Measurements from ENCODE around the gene GLB1L3.
"Not testable (repeated sequence)": the region's sequence is repeated elsewhere in the genome, so short reads cannot be mapped to it uniquely, and the experiment has no call there.

Gene GLB1L3

DNA sequence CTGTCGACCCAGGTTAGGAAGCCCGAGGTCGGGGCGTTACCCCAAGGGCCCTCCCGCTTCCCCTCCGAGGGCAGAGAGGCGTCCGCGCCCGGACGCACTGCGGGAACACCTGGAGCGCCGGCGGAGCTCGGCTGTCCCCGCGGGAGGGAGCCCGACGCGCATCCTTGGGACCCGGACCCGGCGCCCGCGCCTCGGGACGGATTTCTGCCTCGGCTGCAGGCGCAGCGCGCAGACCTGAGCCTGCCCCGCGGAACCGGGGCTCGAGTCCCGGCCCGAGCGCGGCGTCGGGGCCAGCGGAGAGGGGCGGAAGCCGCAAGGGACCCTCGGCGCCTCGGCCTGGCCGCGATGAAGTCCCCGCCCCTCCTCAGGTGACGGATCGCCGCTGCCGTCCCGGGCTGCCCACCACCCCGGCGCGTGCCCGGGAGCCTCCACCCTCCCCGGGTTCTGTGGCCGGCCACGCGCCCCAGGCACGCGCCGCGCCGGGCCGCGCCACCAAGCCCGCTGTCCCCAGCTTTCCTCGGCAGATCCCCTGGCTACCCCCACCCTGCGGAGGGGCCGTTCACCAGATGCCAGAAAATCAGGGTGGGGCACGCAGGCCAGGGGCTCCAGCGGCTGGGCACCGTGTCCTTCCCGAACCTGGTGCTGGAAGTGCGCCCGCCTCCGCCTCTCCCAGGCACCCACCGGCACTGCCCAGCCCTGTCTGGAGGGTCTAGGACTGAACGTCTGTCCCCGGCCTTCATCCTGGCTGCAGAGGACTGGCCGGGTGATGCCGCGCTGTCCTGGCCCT lies 410 bp downstream of the GLB1L3 start:
- Histone ChIP-seq H3K4me3 (ENCODE audit: low read depth, low read length) (peak overlapping the region; percentile 96), H3K36me3 (ENCODE audit: control insufficient read depth, insufficient read depth, low read length) (peaks cover 11% of the 10 kb centered on the region; the same call in 1 of the 2 replicates), H3K9ac (ENCODE audit: low read depth, low read length) (peak overlapping the region; percentile 76; the same call in 1 of the 2 replicates), H3K27me3 (ENCODE audit: control insufficient read depth, insufficient read depth, low read length) (no peaks in the 10 kb centered on the region), H3K9me3 (ENCODE audit: control insufficient read depth, insufficient read depth, low read length) (no peaks in the 10 kb centered on the region), H3K4me1 (ENCODE audit: control insufficient read depth, insufficient read depth, low read length) (peaks cover 20% of the 10 kb centered on the region), H3K27ac (ENCODE audit: low read depth, low read length) (peak overlapping the region; percentile 37)

DNA sequence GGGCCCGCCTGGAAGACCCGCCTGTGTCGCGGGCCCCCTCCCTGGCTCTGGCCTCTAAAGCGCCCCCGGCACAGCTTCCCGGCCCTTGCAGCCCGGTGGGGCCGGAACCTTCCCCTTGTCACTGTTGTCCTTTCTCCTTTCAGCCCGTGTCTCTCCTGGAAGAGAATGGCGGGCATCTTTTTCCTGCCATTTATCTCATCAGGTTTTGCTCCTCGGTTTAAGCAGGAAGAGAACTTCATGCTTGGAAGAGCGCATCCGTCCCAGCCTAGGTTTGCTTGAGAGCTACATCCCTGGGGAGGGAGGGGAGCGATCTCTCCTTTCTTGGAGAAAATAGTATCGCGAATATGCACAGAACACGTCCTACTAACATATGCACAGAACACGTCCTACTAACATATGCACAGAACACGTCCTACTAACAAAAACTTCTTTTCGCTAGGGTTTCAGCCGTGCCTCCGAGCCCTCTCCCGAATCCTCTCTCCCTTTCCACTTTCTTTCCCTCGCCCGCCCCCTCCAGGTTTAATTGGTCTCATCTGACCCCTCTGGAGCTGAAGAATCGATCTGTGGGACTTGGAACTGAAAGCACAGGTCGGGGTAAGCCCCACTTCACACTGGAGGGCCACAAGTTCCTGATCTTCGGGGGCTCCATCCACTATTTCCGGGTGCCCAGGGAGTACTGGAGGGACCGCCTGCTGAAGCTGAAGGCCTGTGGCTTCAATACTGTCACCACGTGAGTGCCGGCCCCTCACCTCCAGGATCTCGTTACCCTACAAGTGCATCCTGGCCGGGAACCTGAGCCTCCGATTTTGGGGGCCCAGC lies 1.2 kb downstream of the GLB1L3 start:
- Histone ChIP-seq H3K9ac (ENCODE audit: low read depth, low read length) (peak overlapping the region; percentile 42; the same call in 1 of the 2 replicates), H3K9me3 (ENCODE audit: control insufficient read depth, insufficient read depth, low read length) (no peaks in the 10 kb centered on the region), H3K36me3 (ENCODE audit: control insufficient read depth, insufficient read depth, low read length) (peaks cover 9% of the 10 kb centered on the region; the same call in 1 of the 2 replicates), H3K4me1 (ENCODE audit: control insufficient read depth, insufficient read depth, low read length) (peaks cover 12% of the 10 kb centered on the region), H3K27ac (ENCODE audit: low read depth, low read length) (no peak overlapping the region), H3K27me3 (ENCODE audit: control insufficient read depth, insufficient read depth, low read length) (no peaks in the 10 kb centered on the region), H3K4me3 (ENCODE audit: low read depth, low read length) (peak overlapping the region; percentile 96)

DNA sequence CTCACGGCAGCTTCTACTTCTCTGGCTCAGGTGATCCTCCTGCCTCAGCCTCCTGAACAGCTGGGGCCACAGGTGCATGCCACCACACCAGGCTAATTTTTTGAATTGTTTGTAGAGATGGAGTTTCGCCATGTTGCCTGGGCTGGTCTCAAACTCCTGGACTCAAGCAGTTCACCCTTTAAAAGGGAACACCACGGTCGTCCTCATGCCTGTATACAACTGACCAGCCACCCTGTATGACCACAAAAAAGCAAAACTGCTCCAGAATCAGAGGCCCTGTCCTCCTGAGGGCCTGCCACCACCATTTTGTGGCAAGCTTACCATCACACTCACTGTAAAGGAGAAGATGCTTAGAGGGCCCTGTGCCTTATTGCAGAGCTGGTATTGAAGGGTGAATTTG lies 2.2 kb downstream of the GLB1L3 start:
- Histone ChIP-seq H3K9ac (ENCODE audit: low read depth, low read length) (no peak overlapping the region), H3K36me3 (ENCODE audit: control insufficient read depth, insufficient read depth, low read length) (peaks cover 10% of the 10 kb centered on the region; the same call in 1 of the 2 replicates), H3K27ac (ENCODE audit: low read depth, low read length) (no peak overlapping the region), H3K27me3 (ENCODE audit: control insufficient read depth, insufficient read depth, low read length) (no peaks in the 10 kb centered on the region), H3K4me1 (ENCODE audit: control insufficient read depth, insufficient read depth, low read length) (peaks cover 9% of the 10 kb centered on the region; the same call in 1 of the 2 replicates), H3K4me3 (ENCODE audit: low read depth, low read length) (no peak overlapping the region), H3K9me3 (ENCODE audit: control insufficient read depth, insufficient read depth, low read length) (no peaks in the 10 kb centered on the region)

DNA sequence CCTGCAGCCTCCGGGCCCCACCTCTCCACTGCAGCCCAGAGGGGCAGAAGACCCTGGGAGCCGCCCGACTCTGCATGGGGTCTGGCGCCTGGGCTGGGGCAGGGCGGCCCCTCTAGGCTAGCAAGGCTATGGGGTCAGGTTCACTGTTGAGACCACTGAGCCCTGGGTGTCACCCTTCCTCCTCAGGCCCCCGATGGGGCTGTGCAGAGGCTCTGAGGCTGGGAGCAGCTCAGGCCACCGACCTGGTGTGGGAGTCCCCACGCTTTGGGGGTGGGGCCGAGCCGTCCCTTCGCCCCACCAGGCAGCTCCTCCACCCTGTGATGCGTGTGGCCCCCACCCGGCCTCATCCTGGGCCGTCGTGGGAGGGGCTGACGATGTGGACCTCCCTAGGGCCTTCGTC lies 5.5 kb downstream of the GLB1L3 start:
- H3K9ac ChIP-seq (ENCODE audit: low read depth, low read length); H3K4me3 ChIP-seq (ENCODE audit: low read depth, low read length); H3K9me3 ChIP-seq (ENCODE audit: control insufficient read depth, insufficient read depth, low read length); H3K27me3 ChIP-seq (ENCODE audit: control insufficient read depth, insufficient read depth, low read length); H3K27ac ChIP-seq (ENCODE audit: low read depth, low read length); H3K4me1 ChIP-seq (ENCODE audit: control insufficient read depth, insufficient read depth, low read length): not testable (repeated sequence)
- H3K36me3 ChIP-seq (ENCODE audit: control insufficient read depth, insufficient read depth, low read length) = peaks cover 36% of the 10 kb centered on the region

DNA sequence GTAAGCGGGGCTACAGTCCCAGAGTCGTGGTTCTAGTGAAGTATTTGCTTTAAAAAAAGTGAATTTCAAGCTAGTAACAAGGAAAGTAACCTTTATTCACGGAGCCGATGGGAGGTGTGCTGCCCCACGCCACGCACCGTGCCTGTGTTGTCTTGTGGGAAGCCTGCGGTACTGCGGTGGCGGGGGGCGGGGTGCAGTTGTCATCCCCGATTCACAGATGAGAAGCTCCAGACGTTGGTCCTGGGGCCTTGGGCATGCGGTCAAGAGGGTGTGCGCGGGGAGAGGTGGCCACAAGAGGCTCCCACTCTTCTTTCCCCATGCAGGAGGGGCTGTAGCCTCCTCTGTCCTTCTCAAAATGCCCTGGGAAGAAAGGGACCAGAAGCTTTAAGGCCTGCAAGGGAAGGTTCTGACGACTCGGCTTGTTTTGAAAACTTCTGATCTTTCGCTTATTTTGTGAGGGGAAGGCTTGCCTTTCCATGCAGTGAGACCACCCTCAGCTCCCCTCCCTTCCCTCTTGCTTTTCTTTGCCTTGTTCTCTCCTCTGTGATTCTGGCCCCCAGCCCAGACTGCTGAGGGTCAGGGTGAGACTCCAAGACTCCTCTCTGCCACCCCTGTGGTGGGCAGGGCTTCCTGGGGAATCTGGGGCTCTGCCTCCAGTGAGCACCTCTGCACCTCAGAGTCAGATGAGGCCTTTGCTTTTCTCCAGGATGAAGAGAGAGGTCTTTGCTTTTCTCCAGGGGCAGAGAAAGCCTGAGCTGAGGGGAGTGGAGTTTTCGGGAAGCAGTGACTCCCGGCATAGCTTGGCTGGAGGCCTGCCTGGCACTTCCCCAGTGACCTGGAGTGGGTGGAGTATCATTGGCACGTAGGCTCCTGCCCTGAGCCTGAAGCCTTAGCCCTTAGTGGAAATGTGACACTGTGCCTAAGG lies 6.2 kb downstream of the GLB1L3 start:
- Histone ChIP-seq H3K9me3 (ENCODE audit: control insufficient read depth, insufficient read depth, low read length) (no peaks in the 10 kb centered on the region), H3K4me3 (ENCODE audit: low read depth, low read length) (no peak overlapping the region), H3K36me3 (ENCODE audit: control insufficient read depth, insufficient read depth, low read length) (peaks cover 38% of the 10 kb centered on the region)

DNA sequence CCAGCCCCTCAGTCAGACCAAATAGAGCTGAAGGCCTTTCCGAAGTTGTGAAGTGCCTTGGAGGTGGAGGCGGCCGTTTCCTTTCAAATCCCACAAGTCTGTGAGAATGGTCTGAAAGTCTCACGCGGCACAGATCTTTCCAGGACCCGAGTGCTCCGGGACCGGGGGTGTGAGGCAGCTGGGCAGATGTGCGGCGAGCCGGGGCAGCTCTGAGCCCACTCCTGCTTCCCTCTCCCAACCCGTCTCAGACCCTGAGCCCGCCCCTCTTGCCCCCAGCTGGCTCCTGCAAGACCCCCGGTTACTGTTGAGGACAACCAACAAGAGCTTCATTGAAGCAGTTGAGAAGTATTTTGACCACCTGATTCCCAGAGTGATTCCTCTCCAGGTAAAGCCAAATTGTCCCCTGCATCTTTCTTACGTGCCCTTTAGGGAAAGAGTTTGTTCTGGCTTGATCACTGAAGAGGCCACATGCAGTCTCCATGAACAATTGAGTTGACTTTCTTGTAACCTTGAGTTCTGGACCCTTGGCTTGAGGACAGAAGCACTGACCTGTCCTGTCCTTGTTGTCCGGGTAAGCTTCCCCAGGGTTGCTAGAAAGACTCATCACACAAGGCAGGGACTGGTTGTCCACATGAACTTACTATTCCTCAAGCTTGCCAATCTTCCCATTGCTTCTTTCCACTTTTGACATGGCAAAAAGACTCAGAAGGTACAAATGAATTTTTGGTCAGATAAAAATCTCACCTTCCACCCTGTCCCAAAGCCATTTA lies 7.5 kb downstream of the GLB1L3 start:
- Histone ChIP-seq H3K4me1 (ENCODE audit: control insufficient read depth, insufficient read depth, low read length) (no peaks in the 10 kb centered on the region), H3K27ac (ENCODE audit: low read depth, low read length) (no peak overlapping the region), H3K9me3 (ENCODE audit: control insufficient read depth, insufficient read depth, low read length) (no peaks in the 10 kb centered on the region), H3K4me3 (ENCODE audit: low read depth, low read length) (no peak overlapping the region), H3K27me3 (ENCODE audit: control insufficient read depth, insufficient read depth, low read length) (no peaks in the 10 kb centered on the region), H3K9ac (ENCODE audit: low read depth, low read length) (no peak overlapping the region), H3K36me3 (ENCODE audit: control insufficient read depth, insufficient read depth, low read length) (peaks cover 36% of the 10 kb centered on the region)

More for the DNA sequence above, 6.2 kb downstream of the GLB1L3 start:
- H3K4me1 ChIP-seq (ENCODE audit: control insufficient read depth, insufficient read depth, low read length) = 0 out of 2 replicates have a peak, but pooled peaks cover 4% of the 10 kb centered on the region
- no peak overlapping the region for H3K27ac ChIP-seq (ENCODE audit: low read depth, low read length)
- no peaks in the 10 kb centered on the region for H3K27me3 ChIP-seq (ENCODE audit: control insufficient read depth, insufficient read depth, low read length)
- H3K9ac ChIP-seq (ENCODE audit: low read depth, low read length) = no peak overlapping the region

DNA sequence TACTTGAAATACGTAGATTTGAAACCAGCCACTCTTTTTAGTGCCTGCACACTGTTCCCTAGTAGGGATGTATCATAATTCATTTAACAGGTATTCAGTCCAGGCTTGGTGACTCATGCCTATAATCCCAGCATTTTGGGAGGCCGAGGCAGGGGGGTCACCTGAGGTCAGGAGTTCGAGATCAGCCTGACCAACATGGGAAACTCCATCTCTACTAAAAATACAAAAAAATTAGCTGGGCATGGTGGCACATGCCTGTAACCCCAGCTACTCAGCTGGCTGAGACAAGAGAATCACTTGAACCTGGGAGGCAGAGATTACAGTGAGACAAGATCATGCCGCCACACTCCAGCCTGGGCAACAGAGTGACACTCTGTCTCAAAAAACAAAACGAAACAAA lies 8.2 kb downstream of the GLB1L3 start:
- H3K36me3 ChIP-seq (ENCODE audit: control insufficient read depth, insufficient read depth, low read length) = peaks cover 37% of the 10 kb centered on the region

DNA sequence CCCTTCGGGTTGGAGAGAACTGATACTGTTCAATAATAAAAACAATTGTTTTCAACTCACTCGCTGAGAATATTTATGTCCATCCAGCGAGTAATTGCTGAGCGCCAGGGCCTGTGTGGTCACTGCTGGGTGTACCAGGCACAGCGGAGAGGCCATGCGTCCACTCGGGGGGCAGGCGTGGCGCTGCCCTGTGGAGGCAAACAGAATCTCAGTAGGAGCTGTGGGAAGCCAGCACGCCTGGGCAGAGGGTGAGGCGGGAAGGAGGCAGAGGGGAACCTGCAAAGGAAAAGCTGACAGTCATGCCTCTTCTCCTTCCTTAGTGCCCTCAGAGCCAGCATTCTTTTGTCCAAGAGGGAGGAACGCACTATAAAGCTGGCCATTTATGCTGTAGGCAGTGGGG lies 11.4 kb downstream of the GLB1L3 start:
- H3K4me3 ChIP-seq (ENCODE audit: low read depth, low read length) = no peak overlapping the region
- no peaks in the 10 kb centered on the region for H3K27me3 ChIP-seq (ENCODE audit: control insufficient read depth, insufficient read depth, low read length)
- H3K9me3 ChIP-seq (ENCODE audit: control insufficient read depth, insufficient read depth, low read length) = no peaks in the 10 kb centered on the region
- H3K36me3 ChIP-seq (ENCODE audit: control insufficient read depth, insufficient read depth, low read length) = peaks cover 55% of the 10 kb centered on the region
- no peak overlapping the region for H3K27ac ChIP-seq (ENCODE audit: low read depth, low read length)
- no peak overlapping the region for H3K9ac ChIP-seq (ENCODE audit: low read depth, low read length)
- H3K4me1 ChIP-seq (ENCODE audit: control insufficient read depth, insufficient read depth, low read length) = no peaks in the 10 kb centered on the region

More for the DNA sequence above, 8.2 kb downstream of the GLB1L3 start:
- not testable (repeated sequence) for H3K27me3 ChIP-seq (ENCODE audit: control insufficient read depth, insufficient read depth, low read length); H3K4me1 ChIP-seq (ENCODE audit: control insufficient read depth, insufficient read depth, low read length); H3K9ac ChIP-seq (ENCODE audit: low read depth, low read length); H3K9me3 ChIP-seq (ENCODE audit: control insufficient read depth, insufficient read depth, low read length); H3K27ac ChIP-seq (ENCODE audit: low read depth, low read length); H3K4me3 ChIP-seq (ENCODE audit: low read depth, low read length)

DNA sequence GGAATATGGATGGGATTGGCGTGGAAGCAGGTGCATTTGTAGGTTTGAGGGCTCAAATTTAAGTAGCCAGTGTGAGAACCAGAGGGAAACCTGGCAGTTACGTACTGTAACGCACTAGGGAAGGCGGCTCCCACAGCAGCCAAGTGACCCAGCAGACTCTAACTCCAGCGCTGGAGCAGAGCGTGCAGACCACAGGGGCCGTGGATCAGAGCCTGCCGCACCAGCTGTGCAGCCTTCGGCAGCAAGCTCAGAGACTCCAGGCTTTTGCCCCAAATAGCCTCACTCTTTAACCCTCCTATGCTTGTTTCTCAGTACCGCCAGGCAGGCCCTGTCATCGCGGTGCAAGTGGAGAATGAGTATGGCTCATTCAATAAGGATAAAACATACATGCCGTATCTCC lies 12.3 kb downstream of the GLB1L3 start:
- no peaks in the 10 kb centered on the region for H3K4me1 ChIP-seq (ENCODE audit: control insufficient read depth, insufficient read depth, low read length)
- no peak overlapping the region for H3K27ac ChIP-seq (ENCODE audit: low read depth, low read length)
- peaks cover 61% of the 10 kb centered on the region for H3K36me3 ChIP-seq (ENCODE audit: control insufficient read depth, insufficient read depth, low read length)
- H3K9ac ChIP-seq (ENCODE audit: low read depth, low read length) = no peak overlapping the region
- H3K4me3 ChIP-seq (ENCODE audit: low read depth, low read length) = no peak overlapping the region
- no peaks in the 10 kb centered on the region for H3K27me3 ChIP-seq (ENCODE audit: control insufficient read depth, insufficient read depth, low read length)
- no peaks in the 10 kb centered on the region for H3K9me3 ChIP-seq (ENCODE audit: control insufficient read depth, insufficient read depth, low read length)

DNA sequence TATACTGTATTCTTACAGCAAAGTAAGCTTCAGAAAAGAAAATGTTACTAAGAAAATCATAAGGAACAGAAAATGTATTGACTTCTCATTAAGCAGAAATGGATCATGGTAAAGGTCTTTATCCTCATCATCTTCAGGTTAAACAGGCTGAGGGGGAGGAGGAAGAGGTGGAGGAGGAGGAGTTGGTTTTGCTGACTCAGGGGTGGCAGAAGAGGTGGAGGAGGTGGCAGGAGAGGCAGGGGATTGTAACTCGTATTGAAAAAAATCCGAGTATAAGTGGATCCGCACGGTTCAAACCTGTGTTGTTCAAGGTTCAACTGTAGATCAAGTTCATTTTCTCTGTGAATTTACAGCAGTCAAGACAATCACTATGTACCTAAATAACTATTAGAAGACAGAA lies 13.0 kb downstream of the GLB1L3 start:
- Histone ChIP-seq H3K36me3 (ENCODE audit: control insufficient read depth, insufficient read depth, low read length) (peaks cover 60% of the 10 kb centered on the region), H3K4me3 (ENCODE audit: low read depth, low read length) (no peak overlapping the region), H3K27ac (ENCODE audit: low read depth, low read length) (no peak overlapping the region), H3K4me1 (ENCODE audit: control insufficient read depth, insufficient read depth, low read length) (no peaks in the 10 kb centered on the region), H3K9ac (ENCODE audit: low read depth, low read length) (no peak overlapping the region), H3K9me3 (ENCODE audit: control insufficient read depth, insufficient read depth, low read length) (no peaks in the 10 kb centered on the region), H3K27me3 (ENCODE audit: control insufficient read depth, insufficient read depth, low read length) (no peaks in the 10 kb centered on the region)

All from HUES48 (cell line).